GM19239 (cell line): ENCODE measurements around the gene ABCC9.
"Not testable (repeated sequence)": the region's sequence is repeated elsewhere in the genome, so short reads cannot be mapped to it uniquely, and the experiment has no call there.

Source experiments
- DNase-seq: peaks from one replicate; pipeline ENCODE4 v3.0.0; 2011; ENCODE audit warnings: low spot score; ENCODE audit not compliant: insufficient read length
- FAIRE-seq: peaks from 2 replicates; lab custom pipeline; 2011; peaks lifted over from hg19 to GRCh38; lab: Jason Lieb, UNC

Gene ABCC9

DNA sequence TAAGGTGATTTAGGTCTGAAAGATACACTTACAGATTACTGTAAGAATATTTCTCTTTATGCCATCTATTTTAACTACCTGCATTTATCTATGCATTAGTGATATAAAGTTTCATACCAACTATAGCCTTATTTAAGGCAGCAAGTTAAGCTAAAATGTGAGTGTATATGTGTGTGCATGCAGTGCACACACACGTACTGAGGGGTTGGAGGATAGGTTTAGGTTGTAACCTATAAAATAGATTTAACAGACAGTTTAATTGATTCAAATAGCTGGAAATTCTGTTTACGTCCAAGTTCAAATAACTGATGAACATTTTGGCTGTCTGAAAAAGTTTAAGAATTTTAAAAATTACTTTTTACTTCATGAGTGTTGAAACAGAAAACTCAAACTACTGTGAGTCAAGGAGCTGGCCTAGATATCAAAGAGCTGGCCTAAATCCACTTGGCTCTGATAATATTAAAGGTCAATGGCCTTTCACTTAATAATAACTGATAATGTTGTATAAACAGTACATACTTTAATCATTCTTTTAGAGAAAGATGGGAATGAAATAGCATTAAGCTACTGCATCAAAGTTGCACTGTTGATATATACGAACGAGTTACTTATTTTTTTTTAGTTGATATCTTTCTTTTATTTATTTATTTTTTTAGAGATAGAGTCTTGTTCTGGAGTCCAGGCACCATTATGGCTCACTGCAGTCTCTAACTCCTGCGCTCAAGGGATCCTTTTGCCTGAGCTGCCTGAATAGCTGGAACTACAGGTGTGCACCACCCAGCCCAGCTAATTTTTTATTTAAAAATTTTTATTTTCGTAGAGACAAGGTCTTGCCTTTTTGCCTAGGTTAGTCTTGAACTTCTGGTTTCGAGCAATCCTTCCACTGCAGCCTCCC, 152.9 kb downstream of the ABCC9 start:
- DNase-seq (no peak), FAIRE-seq (no peak)

DNA sequence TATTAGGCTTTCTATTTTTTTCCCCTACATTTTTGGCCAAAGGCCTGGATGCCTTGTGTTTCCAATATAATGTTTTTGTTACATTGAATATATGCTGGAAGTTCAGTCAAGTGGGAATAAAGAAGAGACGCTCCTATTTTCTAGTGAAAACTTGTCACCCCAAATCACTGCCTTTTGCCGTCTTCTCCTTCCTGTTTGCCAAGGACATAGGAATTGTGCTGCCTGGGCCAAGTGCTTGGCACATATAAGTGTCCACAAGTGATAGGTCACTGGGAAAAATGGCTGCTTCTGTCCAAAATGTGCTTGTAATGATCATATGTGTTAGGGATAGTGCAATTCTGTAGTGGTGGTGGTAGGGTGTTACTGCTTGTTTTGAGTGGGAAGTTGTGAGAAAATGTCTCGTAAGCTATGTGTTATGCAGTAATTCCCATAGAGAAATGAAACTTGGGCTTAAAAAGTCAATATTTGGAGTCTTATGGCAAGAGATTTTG, 155.1 kb downstream of the ABCC9 start:
- DNase-seq (no peak), FAIRE-seq (no peak)

DNA sequence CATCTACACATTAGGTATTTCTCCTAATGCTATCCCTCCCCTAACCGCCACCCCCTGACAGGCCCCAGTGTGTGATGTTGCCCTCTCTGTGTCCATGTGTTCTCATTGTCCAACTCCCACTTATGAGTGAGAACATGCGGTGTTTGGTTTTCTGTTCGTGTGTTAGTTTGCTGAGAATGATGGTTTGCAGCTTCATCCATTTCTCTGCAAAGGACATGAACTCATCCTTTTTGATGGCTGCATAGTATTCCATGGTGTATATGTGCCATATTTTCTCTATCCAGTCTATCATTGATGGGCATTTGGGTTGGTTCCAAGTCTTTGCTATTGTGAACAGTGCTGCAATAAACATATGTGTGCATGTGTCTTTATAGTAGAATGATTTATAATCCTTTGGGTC, 158.5 kb downstream of the ABCC9 start:
- DNase-seq, FAIRE-seq: not testable (repeated sequence)

DNA sequence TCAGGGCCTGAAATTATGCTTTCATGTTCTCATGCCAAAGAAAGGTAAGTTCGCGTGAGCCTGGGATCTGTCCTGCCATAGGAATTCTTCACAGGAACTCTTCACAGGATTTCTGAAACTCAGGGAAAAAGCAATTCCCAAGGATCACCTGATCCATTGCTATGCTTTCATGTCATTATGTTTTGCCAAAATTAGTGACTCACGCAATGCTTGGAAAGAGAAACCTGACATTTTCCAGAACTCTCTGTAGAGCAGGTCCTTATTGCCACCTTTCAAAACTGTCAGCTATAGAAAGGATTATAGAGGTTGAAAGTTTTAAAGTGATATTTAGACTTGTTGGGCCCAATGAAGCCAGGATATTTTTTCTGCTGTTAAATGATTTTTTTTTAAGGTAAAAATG, 160.4 kb downstream of the ABCC9 start:
- DNase-seq (no peak), FAIRE-seq (no peak)

GRCh38 chr12:21776175-21776574, 165.1 kb downstream of the ABCC9 start:
- DNase-seq = no peak
- FAIRE-seq = no peak

GRCh38 chr12:21775133-21775820, 165.9 kb downstream of the ABCC9 start:
- FAIRE-seq (no peak), DNase-seq (no peak)

DNA sequence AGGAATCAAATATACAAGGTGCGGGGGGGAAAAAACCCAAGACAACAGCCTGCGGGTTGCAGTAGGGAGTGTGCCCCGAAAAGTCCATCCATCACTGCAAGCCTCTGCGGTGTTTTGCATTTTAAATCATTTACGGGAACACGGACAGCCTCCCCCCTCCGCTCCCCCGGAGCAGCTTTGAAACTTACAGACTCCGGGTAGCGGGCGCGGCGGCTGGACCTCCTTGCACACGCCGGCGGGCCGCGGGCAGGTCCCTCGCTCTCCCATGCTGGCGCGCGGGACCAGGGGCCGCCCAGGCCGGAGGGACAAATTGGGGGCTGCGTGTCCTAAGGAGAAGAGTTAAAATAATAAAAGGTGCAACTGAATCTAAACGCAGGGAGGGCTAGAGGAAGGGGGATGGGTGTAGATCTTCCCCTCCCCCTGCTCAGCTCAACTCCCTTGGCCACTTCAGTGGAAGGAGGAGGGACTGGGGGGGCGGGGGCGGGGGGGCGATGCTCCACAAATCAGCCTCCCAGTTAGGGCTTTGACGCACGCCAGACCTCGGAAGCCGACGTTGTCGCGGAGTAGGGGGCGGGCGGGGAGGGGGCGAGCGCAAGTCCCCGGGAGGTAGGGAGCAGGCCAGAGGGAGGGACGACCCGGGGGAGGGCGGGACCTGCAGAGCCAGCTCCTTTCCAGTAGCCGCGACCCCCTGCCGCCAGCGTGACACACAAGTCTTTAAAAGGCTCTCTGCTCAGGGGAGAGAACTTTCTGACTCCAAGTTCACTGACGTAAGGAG, 166.7 kb downstream of the ABCC9 start, which contains the start of gene KCNJ8:
TSS of gene KCNJ8 (minus strand) at position 349 of the 775 bp plus-strand sequence. CDS start 1,090 bp downstream, outside the sequence.
- no peak for DNase-seq

GRCh38 chr12:21773806-21774205, 167.4 kb downstream of the ABCC9 start:
- FAIRE-seq (no peak), DNase-seq (no peak)

More for the DNA sequence above, 166.7 kb downstream of the ABCC9 start, which contains the start of gene KCNJ8:
- FAIRE-seq = no peak

- DNase-seq (no peak), FAIRE-seq (no peak)
Measured at GRCh38 chr12:21773263-21773741, 167.9 kb downstream of the ABCC9 start.

- FAIRE-seq (no peak), DNase-seq (no peak)
Measured at GRCh38 chr12:21771311-21771710, 169.9 kb downstream of the ABCC9 start.

DNA sequence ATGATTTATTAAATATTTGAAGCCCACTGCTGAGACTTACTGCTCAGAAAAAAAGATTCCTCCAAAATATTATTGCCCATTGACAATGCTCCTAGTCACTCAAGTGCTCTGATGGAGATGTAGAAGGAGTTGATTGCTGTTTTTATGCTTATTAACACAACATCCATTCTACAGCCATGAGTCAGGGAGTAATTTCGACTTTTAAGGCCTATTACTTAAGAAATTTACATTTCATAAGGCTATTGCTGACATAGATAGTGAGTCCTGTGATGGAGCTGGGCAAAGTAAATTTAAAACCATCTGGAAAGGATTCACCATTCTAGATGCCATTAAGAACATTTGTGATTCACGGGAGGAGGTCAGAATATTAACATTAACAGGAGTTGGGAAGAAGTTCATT, 171.9 kb downstream of the ABCC9 start:
- FAIRE-seq (no peak), DNase-seq (no peak)

DNA sequence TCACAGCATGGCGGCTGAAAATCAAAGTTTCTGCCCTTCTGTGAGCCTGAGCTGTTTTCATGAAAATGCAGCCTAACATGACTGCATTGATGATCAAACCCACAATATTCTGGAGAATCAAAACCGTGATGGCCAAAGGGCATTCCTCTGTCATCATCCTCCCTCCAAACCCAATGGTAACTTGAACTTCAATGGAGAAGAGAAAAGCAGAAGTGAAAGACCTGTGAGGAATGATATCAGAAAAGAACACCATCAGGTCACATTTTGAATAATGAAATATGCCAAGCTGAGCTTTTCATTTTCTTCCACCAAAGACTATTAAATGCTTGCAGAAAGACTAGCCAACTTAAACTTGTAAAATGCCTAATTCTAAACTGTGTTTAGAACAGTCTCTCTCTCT, 174.8 kb downstream of the ABCC9 start:
- no peak for DNase-seq
- FAIRE-seq = no peak

DNA sequence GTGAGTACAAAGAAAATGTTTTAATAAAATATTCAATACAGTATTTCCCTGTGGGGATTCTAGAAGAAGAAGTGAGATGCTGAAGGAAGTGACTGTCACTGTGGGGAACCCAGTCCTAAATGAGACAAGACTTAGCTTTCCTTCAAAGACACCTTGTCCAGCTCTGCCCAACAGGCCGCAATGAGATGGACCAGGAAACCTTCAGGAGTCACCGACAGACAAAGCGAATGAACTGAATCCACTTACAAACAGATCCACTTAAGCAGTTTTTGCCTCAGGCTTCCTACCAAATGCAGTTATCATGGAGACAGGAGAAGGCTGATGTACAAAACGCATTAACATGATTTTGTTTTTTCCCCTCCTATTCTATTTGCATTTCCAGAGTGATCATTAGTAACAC, 176.3 kb downstream of the ABCC9 start:
- FAIRE-seq = no peak

DNA sequence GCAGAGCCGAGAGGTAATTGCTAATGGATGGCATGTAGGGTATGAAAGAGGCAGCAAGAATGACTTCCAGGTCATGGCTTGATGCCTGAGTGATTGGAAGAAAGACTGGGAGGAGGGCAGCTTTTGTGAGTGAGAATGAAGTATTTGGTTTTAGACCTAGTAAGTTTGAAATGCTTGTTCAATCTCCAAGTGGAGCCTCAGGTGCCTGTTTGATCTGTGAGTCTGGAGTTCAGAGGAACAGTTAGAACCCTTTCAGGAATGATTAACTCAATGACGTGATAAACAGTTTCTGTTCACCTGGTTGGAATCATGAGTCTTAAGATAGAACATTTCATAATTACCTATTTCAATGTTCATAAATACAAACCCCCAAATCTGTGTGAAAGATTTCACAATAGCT, 177.2 kb downstream of the ABCC9 start:
- DNase-seq (no peak), FAIRE-seq (no peak)

More for the DNA sequence above, 176.3 kb downstream of the ABCC9 start:
- DNase-seq = no peak

DNA sequence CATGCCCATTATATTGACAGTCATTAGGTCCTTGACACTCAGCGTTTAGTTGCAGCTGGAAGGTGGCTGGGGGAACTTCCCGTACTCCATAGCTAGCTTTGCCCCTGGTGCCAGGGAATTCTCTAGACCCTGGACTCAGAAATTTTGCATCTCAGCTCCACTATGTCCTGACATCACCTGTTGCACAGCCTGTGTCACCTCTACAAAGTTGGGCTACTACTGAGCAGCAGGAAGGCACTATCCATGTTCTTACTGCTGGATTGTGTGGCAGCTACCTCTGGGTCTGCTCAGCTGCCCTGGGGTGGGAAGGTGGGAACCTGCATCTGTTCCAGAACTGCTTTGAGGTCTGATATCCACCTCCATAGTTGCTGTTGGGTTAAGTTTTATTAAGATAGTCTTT, 177.7 kb downstream of the ABCC9 start:
- FAIRE-seq (no peak), DNase-seq (no peak)

DNA sequence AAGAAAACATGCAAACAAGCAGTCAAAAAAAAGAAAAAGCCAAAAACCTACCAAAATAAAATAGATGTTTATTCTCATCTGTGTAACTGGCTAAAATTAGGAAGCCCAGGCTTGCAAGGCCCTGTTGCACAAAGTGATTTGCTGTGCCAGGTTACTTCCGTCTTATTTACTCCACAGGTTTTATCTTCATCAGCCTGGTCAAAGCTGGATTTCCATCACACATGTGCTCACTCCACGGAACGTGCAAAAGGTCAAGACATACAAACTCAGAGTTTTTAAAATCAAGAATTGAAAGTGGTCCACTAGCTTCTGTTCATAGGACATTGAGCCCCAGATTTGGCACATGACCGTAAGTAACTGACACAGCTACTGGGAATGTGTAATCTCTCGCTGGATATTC, 181.5 kb downstream of the ABCC9 start:
- no peak for FAIRE-seq
- DNase-seq = no peak

DNA sequence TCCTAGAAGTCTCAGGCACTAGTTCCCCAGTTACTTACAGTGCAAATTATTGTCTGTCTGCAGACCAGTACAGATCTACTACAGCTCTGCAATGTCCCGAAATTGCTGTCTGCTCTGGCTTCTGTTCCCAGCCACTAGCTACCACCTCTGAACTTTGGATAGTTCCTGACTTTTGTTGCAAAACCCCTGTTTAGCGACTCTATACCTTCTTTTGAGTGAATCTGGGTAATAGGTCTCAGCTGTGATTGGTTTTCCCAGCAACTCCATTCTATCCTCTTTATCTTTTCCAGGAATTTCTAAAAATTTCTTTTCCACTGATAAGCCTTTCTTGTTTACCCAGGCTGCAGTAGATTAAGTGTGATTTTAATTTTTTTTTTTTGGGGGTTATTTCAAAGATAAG, 183.5 kb downstream of the ABCC9 start:
- DNase-seq (no peak), FAIRE-seq (no peak)

GRCh38 chr12:21756699-21757098, 184.5 kb downstream of the ABCC9 start:
- DNase-seq (no peak), FAIRE-seq (no peak)

GRCh38 chr12:21751517-21751916, 189.7 kb downstream of the ABCC9 start:
- DNase-seq (no peak), FAIRE-seq (no peak)
